ENCODE results near the gene PSMD11. TPM values are rescaled to one million over a fixed set of nuclear protein-coding genes. Genes with fewer than 3 reads are reported as not detected.

PSMD11 gene
- total RNA-seq, 4 donors from 2014 or later: 43.3 to 81.0 (median 57.3) TPM

GRCh38 chr17:32529604-32530003, 85.3 kb downstream of the PSMD11 start:
- no peak for TF ChIP-seq CTCF (IDR thresholded peaks at IDR 0.05; ENCODE audit: low read depth)

Small RNAs within 50 kb of the gene (small RNA-seq; reads per million reads assigned to genes)
- gene AC005899.2: not detected
- not detected for gene AC005899.6
- 0.49 reads per million for gene RF00019

Other genes with a start within 250 kb of the PSMD11 start
- gene RHBDL3, start 178.7 kb upstream of the PSMD11 start, total RNA-seq: under 1 TPM in 3 of 4 donors, not detected in 1; 0.22 to 0.34 (median 0.33) TPM
- gene C17orf75, start 102.3 kb upstream of the PSMD11 start, total RNA-seq: 1 to 10 TPM; 3.1 to 8.5 (median 7.5) TPM
- 100 to 1,000 TPM; 131 to 197 (median 147) TPM for gene ZNF207, start 94.4 kb upstream of the PSMD11 start, total RNA-seq
- 1 to 10 TPM in 1 of 4 donors, under 1 TPM in 3; 0.33 to 3.1 (median 0.41) TPM for gene CDK5R1, start 42.5 kb downstream of the PSMD11 start, total RNA-seq